ENCODE measurements around the gene TRIM71.
"Not testable (repeated sequence)": the region's sequence is repeated elsewhere in the genome, so short reads cannot be mapped to it uniquely, and the experiment has no call there.

The TRIM71 gene

DNA sequence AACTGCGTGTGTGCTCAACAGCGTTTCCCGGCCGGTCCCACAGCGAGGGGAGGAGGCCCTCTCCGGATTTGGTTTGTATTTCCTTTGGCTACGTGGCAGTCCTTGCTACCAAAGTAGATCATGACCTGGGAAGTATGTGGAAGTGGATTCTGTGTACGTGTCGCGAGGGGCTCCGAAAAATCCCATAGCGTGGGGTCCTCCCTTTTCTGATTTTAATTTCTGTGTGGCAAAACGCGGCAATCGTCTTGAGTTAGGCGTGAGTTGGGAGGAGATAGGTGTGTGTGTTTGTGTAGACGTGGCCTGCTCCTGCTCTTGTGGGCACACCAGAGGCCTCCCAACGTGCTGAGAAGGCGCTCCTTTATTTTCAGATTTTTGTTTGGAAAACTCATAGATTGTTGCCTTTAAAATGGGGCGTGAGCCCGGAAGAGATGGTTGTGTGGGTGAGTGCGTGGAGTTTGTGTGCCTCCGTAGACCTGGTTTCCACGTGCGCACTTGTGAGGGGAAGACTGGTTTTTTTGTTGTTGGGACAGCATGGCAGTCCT, 1.2 kb downstream of the TRIM71 start:
- no peak overlapping the region for H3K9ac ChIP-seq (ENCODE audit: low read depth in 1 of 2, low read length in 2 of 2)
- peaks cover 2 to 4% of the 10 kb centered on the region in 2 donors for H3K4me1 ChIP-seq (ENCODE audit: control insufficient read depth in 2 of 2, insufficient read depth in 2 of 2, low read length in 2 of 2)
- no peaks in the 10 kb centered on the region for H3K9me3 ChIP-seq (ENCODE audit: control insufficient read depth in 2 of 2, low read length in 2 of 2)
- no peak overlapping the region for H3K27ac ChIP-seq (ENCODE audit: low read depth in 2 of 2, low read length in 2 of 2)
- H3K36me3 ChIP-seq (ENCODE audit: control insufficient read depth in 2 of 2, insufficient read depth in 2 of 2, low read length in 2 of 2): no peaks in the 10 kb centered on the region
- no peak overlapping the region for H3K4me3 ChIP-seq (ENCODE audit: low read length in 2 of 2)
- peaks cover 56 to 63% of the 10 kb centered on the region in 2 donors for H3K27me3 ChIP-seq (ENCODE audit: control insufficient read depth in 2 of 2, insufficient read depth in 2 of 2, low read length in 2 of 2)

DNA sequence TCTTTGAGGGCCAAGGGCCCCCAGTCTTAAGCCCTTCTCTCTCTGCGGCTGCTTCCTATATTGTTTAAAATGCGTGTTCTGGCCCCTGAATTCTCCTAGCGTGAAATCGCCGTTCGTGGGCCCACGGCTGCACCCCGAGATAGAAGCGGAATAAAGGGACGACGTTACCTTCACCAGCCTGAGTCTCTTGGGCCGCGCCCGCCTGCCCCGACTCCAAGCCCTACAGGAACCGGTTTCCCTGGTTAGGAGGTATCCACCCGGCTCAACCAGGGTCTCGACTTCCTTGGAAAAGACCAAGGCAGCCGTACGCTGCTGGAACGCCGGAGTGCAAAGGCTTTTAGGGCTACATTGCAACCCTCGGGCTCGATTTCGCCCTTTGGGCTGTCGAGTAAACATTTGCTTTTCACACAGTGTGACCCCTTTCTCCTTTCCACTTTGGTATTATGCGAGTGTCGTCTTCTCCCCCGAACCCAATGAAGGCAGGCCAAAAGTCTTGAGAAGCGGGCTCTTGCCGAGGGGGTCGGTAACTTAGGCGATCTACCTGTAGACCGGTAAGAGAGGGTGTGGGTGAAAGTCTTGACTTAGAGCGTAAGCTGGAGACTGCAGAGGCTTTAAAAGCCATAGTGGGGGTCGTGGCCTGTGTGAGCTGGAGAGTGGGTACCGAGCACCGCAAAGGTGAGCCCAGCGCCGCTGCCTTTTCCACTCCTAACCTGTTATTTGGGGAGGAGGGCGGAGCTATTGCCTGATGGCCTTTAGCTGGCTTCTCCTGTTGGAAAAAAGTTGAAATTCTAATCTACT, 2.0 kb downstream of the TRIM71 start:
- H3K27me3 ChIP-seq (ENCODE audit: control insufficient read depth in 2 of 2, insufficient read depth in 2 of 2, low read length in 2 of 2): peaks cover 55 to 63% of the 10 kb centered on the region in 2 donors
- H3K27ac ChIP-seq (ENCODE audit: low read depth in 2 of 2, low read length in 2 of 2): no peak overlapping the region
- no peaks in the 10 kb centered on the region for H3K36me3 ChIP-seq (ENCODE audit: control insufficient read depth in 2 of 2, insufficient read depth in 2 of 2, low read length in 2 of 2)
- H3K4me3 ChIP-seq (ENCODE audit: low read length in 2 of 2): no peak overlapping the region
- peaks cover 2 to 4% of the 10 kb centered on the region in 2 donors for H3K4me1 ChIP-seq (ENCODE audit: control insufficient read depth in 2 of 2, insufficient read depth in 2 of 2, low read length in 2 of 2)
- H3K9me3 ChIP-seq (ENCODE audit: control insufficient read depth in 2 of 2, low read length in 2 of 2): no peaks in the 10 kb centered on the region
- H3K9ac ChIP-seq (ENCODE audit: low read depth in 1 of 2, low read length in 2 of 2): no peak overlapping the region

DNA sequence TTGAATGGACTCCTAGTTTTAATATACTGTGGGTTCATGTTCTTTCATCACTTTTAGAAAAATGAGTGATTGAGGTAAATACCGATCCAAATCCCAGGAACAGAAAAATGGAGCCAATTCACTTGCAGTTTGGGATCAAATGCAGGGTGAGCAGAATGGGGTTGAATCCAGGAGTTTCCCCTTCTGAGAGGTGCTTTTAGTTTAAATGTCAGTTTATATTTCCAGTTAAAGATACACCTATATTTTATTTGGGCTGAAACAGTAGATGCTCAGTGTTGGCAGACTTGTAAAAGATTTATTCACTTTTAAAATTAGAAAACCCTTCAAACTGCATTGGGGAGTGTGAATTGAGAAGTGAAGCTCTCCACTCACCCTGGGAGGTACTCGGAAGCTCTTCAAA, 2.6 kb downstream of the TRIM71 start:
- peaks cover 52 to 60% of the 10 kb centered on the region in 2 donors for H3K27me3 ChIP-seq (ENCODE audit: control insufficient read depth in 2 of 2, insufficient read depth in 2 of 2, low read length in 2 of 2)
- H3K4me1 ChIP-seq (ENCODE audit: control insufficient read depth in 2 of 2, insufficient read depth in 2 of 2, low read length in 2 of 2): peaks cover 2 to 4% of the 10 kb centered on the region in 2 donors
- H3K4me3 ChIP-seq (ENCODE audit: low read length in 2 of 2): no peak overlapping the region

DNA sequence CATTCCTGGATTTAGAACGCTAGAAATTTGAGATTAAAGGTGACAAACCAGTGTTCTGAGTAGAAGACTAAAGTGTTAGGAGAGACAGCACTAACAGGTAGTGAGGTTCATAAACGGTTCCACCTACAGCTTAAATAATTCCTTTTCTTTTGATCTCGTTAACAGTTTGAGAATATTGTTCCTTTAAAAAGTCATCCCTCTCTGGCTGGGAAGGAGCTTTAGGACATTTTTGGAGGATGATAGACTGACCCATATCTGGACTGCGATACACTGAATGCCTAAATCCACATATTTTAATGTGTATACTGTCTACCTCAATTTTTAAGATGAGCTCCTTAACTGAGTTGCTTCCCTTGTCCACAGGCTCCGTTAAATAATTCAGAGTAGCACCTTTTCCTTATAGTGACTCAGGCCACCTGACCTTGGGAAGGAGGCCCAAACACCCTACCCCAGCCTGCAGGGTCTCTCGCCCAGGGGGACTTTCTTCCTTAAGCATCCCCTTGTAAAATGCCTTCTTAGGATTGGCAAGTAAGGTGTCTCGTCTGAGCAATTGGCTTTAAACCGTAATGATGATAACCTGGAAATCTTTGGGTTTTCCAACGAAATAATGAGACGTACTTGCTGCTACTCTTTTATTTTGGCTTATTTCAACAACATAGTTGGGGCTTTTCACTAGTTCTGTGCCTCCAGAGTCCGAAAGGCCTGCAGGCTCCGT, 3.3 kb downstream of the TRIM71 start:
- Histone ChIP-seq H3K9ac (ENCODE audit: low read depth in 1 of 2, low read length in 2 of 2) (no peak overlapping the region), H3K36me3 (ENCODE audit: control insufficient read depth in 2 of 2, insufficient read depth in 2 of 2, low read length in 2 of 2) (no peaks in the 10 kb centered on the region), H3K27ac (ENCODE audit: low read depth in 2 of 2, low read length in 2 of 2) (no peak overlapping the region), H3K4me1 (ENCODE audit: control insufficient read depth in 2 of 2, insufficient read depth in 2 of 2, low read length in 2 of 2) (peaks cover 2 to 4% of the 10 kb centered on the region in 2 donors), H3K27me3 (ENCODE audit: control insufficient read depth in 2 of 2, insufficient read depth in 2 of 2, low read length in 2 of 2) (peaks cover 49 to 54% of the 10 kb centered on the region in 2 donors), H3K4me3 (ENCODE audit: low read length in 2 of 2) (no peak overlapping the region), H3K9me3 (ENCODE audit: control insufficient read depth in 2 of 2, low read length in 2 of 2) (no peaks in the 10 kb centered on the region)

More for the DNA sequence above, 2.6 kb downstream of the TRIM71 start:
- Histone ChIP-seq H3K36me3 (ENCODE audit: control insufficient read depth in 2 of 2, insufficient read depth in 2 of 2, low read length in 2 of 2) (no peaks in the 10 kb centered on the region), H3K9ac (ENCODE audit: low read depth in 1 of 2, low read length in 2 of 2) (no peak overlapping the region), H3K27ac (ENCODE audit: low read depth in 2 of 2, low read length in 2 of 2) (no peak overlapping the region), H3K9me3 (ENCODE audit: control insufficient read depth in 2 of 2, low read length in 2 of 2) (no peaks in the 10 kb centered on the region)

DNA sequence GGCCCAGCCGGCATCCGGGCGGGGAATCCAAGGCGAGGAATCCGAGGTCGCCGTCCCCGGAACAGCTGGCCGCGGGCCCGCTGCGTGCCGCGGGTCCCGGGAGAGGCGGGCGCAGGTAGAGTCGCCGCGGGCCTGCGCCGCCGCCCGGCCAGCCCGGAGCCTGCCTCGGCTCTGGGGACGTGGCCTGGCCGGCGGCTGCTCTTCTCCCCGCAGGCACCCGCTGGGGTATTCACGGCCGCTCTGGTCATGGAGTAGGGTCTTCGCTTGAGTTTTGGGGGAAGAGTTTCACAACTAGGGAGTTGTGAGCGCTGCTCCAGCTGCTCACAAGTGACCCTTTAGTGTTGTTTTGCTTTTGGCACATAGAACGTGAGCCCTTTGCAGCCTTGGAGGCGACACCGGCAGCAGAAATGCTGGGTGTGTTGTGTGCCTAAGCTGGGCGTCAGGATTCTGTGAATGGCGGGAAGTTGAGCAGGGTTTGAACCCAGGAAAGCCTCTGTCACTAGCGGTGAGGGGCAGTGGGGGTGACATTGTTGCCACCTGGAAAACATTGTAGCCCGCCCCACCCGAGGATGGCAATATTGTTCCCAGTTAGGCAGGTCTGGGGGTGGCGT, 4.0 kb downstream of the TRIM71 start:
- peaks cover 2% of the 10 kb centered on the region in 2 donors for H3K4me1 ChIP-seq (ENCODE audit: control insufficient read depth in 2 of 2, insufficient read depth in 2 of 2, low read length in 2 of 2)

DNA sequence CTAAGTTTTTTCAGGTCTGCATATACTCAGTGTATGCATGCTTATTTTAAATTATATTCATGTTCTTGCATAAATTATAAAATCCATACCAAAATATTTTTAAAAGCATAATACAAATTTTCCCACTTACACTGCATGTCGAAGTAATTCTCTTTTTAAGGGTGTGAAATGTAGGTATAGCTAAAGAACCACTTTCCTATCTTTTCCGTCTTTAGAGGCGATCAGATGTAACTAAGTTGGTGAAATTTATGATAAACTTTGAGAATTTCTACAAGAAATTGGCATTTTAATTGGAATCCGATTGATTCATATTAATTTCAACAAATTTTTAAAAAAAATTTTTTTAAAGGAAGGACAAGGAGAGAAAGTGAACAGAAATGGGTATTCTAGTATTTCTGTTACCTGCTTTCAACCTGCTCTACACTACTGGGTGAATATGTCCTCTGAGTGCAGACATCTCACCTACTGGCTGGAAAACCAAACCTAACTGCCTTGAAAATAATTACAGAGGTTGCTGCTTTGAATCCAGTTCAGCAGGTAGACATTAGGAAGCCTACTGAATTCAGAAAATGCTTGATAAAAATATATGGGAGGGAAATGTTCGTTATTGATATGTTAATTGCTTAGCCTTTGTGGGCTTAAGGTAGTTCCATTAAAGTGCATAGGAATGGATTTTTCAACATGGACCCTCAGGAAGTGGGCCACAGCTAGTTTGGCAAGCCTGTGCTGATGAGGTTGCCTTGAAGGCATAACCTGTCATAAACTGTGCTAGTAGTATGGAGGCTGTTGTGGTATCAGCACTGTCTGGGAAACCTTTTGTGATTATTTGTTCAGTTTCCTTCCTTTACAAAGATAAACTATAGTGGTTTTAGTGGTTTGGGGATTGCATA, 5.1 kb downstream of the TRIM71 start:
- no peaks in the 10 kb centered on the region for H3K36me3 ChIP-seq (ENCODE audit: control insufficient read depth in 2 of 2, insufficient read depth in 2 of 2, low read length in 2 of 2)
- H3K9ac ChIP-seq (ENCODE audit: low read depth in 1 of 2, low read length in 2 of 2): no peak overlapping the region
- H3K27me3 ChIP-seq (ENCODE audit: control insufficient read depth in 2 of 2, insufficient read depth in 2 of 2, low read length in 2 of 2): peaks cover 43 to 46% of the 10 kb centered on the region in 2 donors

More for the DNA sequence above, 4.0 kb downstream of the TRIM71 start:
- Histone ChIP-seq H3K9ac (ENCODE audit: low read depth in 1 of 2, low read length in 2 of 2) (no peak overlapping the region), H3K27me3 (ENCODE audit: control insufficient read depth in 2 of 2, insufficient read depth in 2 of 2, low read length in 2 of 2) (peaks cover 46 to 50% of the 10 kb centered on the region in 2 donors), H3K9me3 (ENCODE audit: control insufficient read depth in 2 of 2, low read length in 2 of 2) (no peaks in the 10 kb centered on the region), H3K27ac (ENCODE audit: low read depth in 2 of 2, low read length in 2 of 2) (no peak overlapping the region), H3K4me3 (ENCODE audit: low read length in 2 of 2) (no peak overlapping the region), H3K36me3 (ENCODE audit: control insufficient read depth in 2 of 2, insufficient read depth in 2 of 2, low read length in 2 of 2) (no peaks in the 10 kb centered on the region)

DNA sequence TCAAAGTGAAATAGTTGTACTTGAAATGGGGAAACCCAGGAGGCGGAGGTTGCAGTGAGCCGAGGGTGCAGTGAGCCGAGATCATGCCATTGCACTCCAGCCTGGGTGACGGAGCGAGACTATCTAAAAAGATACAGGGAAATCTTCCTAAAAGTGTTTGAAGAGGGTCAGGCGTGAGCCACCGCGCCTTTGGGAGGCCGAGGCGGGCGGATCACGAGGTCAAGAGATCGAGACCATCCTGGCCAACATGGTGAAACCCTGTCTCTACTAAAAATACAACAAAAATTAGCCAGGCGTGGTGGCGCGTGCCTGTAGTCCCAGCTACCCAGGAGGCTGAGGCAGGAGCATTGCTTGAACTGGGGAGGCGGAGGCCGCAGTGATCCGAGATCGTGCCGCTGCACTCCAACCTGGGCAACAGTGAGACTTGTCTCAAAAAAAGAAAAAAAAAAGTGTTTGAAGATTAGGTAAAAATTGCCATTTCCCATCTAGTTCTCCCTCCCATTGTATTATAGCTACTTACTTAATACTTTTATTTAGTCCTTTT, 5.9 kb downstream of the TRIM71 start:
- not testable (repeated sequence) for H3K4me1 ChIP-seq (ENCODE audit: control insufficient read depth in 2 of 2, insufficient read depth in 2 of 2, low read length in 2 of 2); H3K36me3 ChIP-seq (ENCODE audit: control insufficient read depth in 2 of 2, insufficient read depth in 2 of 2, low read length in 2 of 2); H3K4me3 ChIP-seq (ENCODE audit: low read length in 2 of 2); H3K9me3 ChIP-seq (ENCODE audit: control insufficient read depth in 2 of 2, low read length in 2 of 2); H3K9ac ChIP-seq (ENCODE audit: low read depth in 1 of 2, low read length in 2 of 2); H3K27ac ChIP-seq (ENCODE audit: low read depth in 2 of 2, low read length in 2 of 2)
- peaks cover 38 to 41% of the 10 kb centered on the region in 2 donors for H3K27me3 ChIP-seq (ENCODE audit: control insufficient read depth in 2 of 2, insufficient read depth in 2 of 2, low read length in 2 of 2)

More for the DNA sequence above, 5.1 kb downstream of the TRIM71 start:
- peaks cover 0 to under 1% of the 10 kb centered on the region in 2 donors for H3K4me1 ChIP-seq (ENCODE audit: control insufficient read depth in 2 of 2, insufficient read depth in 2 of 2, low read length in 2 of 2)
- H3K9me3 ChIP-seq (ENCODE audit: control insufficient read depth in 2 of 2, low read length in 2 of 2): no peaks in the 10 kb centered on the region
- no peak overlapping the region for H3K27ac ChIP-seq (ENCODE audit: low read depth in 2 of 2, low read length in 2 of 2)
- H3K4me3 ChIP-seq (ENCODE audit: low read length in 2 of 2): no peak overlapping the region

DNA sequence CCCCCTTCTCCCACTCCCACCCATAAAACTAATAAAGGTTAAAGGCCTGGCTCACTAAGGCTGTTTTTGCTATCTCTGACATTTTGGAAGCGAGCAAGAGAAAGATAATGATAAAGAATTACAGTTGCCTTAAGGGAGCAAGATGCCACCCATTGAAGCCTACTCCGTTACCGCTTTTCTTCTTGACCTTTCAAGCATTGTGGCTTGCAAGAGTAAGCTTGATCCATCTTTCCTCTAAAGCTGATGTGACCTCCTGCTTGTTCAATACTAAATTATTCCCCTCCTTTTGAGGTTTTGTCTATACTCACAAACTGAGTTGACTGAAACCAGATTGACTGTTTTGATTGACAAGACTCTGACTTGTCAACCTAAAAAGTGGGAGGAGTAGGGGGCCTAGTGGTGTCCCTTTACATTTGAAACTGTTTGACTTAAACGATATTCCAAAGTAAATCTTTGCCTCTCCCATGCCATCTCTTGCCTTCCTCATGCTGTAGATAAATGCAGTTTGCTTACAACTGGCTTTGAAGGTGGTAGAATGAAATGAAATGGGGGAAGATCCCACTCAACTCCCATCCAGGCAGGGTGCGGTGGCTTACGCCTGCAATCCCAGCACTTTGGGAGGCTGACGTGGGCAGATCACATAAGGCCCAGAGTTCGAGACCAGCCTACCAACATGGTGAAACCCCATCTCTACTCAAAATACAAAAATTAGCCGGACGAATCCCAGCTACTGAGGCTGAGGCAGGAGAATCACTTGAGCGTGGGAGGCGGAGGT, 8.0 kb downstream of the TRIM71 start:
- Histone ChIP-seq H3K9me3 (ENCODE audit: control insufficient read depth in 2 of 2, low read length in 2 of 2) (no peaks in the 10 kb centered on the region), H3K27ac (ENCODE audit: low read depth in 2 of 2, low read length in 2 of 2) (no peak overlapping the region), H3K27me3 (ENCODE audit: control insufficient read depth in 2 of 2, insufficient read depth in 2 of 2, low read length in 2 of 2) (peaks cover 17 to 22% of the 10 kb centered on the region in 2 donors), H3K36me3 (ENCODE audit: control insufficient read depth in 2 of 2, insufficient read depth in 2 of 2, low read length in 2 of 2) (no peaks in the 10 kb centered on the region), H3K9ac (ENCODE audit: low read depth in 1 of 2, low read length in 2 of 2) (no peak overlapping the region), H3K4me3 (ENCODE audit: low read length in 2 of 2) (no peak overlapping the region), H3K4me1 (ENCODE audit: control insufficient read depth in 2 of 2, insufficient read depth in 2 of 2, low read length in 2 of 2) (no peaks in the 10 kb centered on the region)

DNA sequence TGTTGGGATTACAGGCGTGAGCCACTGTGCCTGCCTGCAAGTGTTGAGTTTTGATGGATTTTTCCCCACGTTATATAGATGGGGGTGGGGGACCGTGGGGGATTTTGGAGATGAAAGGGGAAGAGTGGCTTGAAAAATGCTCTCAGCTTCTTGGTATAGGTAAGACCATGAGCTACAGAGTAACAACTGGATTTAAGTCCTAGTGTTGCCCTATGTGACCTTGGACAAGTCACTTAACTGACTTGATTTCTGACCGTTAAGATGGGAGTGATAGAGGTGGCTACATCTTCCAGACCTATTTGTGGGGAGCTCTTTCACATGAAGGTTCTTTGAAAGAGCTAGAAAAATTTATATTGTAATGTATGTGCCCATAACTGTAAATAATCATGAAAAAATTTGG, 13.3 kb downstream of the TRIM71 start:
- peaks cover 0 to 6% of the 10 kb centered on the region in 2 donors for H3K27me3 ChIP-seq (ENCODE audit: control insufficient read depth in 2 of 2, insufficient read depth in 2 of 2, low read length in 2 of 2)
- no peak overlapping the region for H3K4me3 ChIP-seq (ENCODE audit: low read length in 2 of 2)
- no peak overlapping the region for H3K9ac ChIP-seq (ENCODE audit: low read depth in 1 of 2, low read length in 2 of 2)
- H3K27ac ChIP-seq (ENCODE audit: low read depth in 2 of 2, low read length in 2 of 2): no peak overlapping the region
- no peaks in the 10 kb centered on the region for H3K36me3 ChIP-seq (ENCODE audit: control insufficient read depth in 2 of 2, insufficient read depth in 2 of 2, low read length in 2 of 2)
- H3K4me1 ChIP-seq (ENCODE audit: control insufficient read depth in 2 of 2, insufficient read depth in 2 of 2, low read length in 2 of 2): no peaks in the 10 kb centered on the region
- H3K9me3 ChIP-seq (ENCODE audit: control insufficient read depth in 2 of 2, low read length in 2 of 2): no peaks in the 10 kb centered on the region
